ENCODE measurements around the gene SORL1.

DNA sequence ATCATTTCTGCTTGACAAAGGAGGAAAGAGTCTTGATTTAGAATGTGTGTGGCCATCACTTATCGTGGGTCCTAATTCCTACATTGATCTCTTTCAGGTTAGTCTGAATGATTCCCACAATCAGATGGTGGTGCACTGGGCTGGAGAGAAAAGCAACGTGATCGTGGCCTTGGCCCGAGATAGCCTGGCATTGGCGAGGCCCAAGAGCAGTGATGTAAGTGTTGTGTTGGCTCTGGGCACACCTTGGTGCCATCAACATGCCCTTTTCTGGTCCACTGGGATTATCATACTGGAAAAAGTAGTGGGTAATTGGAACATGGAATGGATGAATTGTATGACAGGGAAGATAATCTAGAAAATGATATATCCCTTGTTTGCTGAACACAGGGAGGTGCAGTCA lies 17.8 kb downstream of the SORL1 start:
- TF ChIP-seq POLR2A (IDR thresholded peaks at IDR 0.05; ENCODE audit: low read depth, low read length) (no peak), TAF1 (IDR thresholded peaks at IDR 0.05; ENCODE audit: borderline replicate concordance, low read depth, low read length) (no peak)
